CD4-positive, alpha-beta T cell (primary cell): ENCODE data around the gene SKAP1. TPM values are rescaled to one million over a fixed set of nuclear protein-coding genes. Genes with fewer than 3 reads are reported as not detected.
A peak's percentile ranks its signal among the peaks of the same experiment; 100 is the strongest.
"Not testable (repeated sequence)": the region's sequence is repeated elsewhere in the genome, so short reads cannot be mapped to it uniquely, and the experiment has no call there.

Experiments
- ATAC-seq: fragments of 200-7000 bp; cut with Tn5 transposase; one replicate; pipeline ENCODE4 v1.10.0; 2022; ENCODE audit warnings: mild to moderate bottlenecking; ENCODE audit not compliant: poor library complexity
- CTCF ChIA-PET: fragments of 350-600 bp; sonication (Branson Sonifier 250); formaldehyde crosslinking; loops from one replicate; lab custom pipeline; 2021; ENCODE audit warnings: antibody characterized with exemption, inconsistent platforms; lab: Charles Lee
- POLR2A ChIA-PET: fragments of 350-600 bp; sonication (Branson Sonifier 250); formaldehyde crosslinking; loops from one replicate; lab custom pipeline; 2021; ENCODE audit warnings: antibody characterized with exemption, inconsistent platforms; lab: Charles Lee
- DNase-seq, 14 experiments: peaks; one replicate each; pipeline ENCODE4 v3.0.0-alpha.2; 2013 to 2020; ENCODE audit warnings: mixed read lengths in 2 of 14
- H3K27ac ChIP-seq, 2 donors: one replicate each; pipeline versions ENCODE4 v1.5.1 to v1.7.0; 2013; ENCODE audit warnings: low read length in 2 of 2, low read depth in 1 of 2, mild to moderate bottlenecking in 1 of 2
- H3K27me3 ChIP-seq, 2 experiments: 1 replicate in 1 of 2; 2 replicates in 1 of 2; pipeline versions ENCODE4 v1.6.1 to v1.7.0; 2013; ENCODE audit warnings: low read length in 2 of 2, control low read depth in 1 of 2, mild to moderate bottlenecking in 1 of 2, moderate library complexity in 1 of 2; ENCODE audit not compliant: insufficient read depth in 2 of 2, control insufficient read depth in 1 of 2
- H3K36me3 ChIP-seq: one replicate; pipeline ENCODE4 v1.6.1; 2013; ENCODE audit warnings: low read length, control low read depth; ENCODE audit not compliant: insufficient read depth
- H3K4me1 ChIP-seq: one replicate; pipeline ENCODE4 v1.6.1; 2013; ENCODE audit warnings: low read length, control low read depth; ENCODE audit not compliant: insufficient read depth
- H3K4me3 ChIP-seq: one replicate; pipeline ENCODE4 v1.5.1; 2013; ENCODE audit warnings: mild to moderate bottlenecking, low read length, moderate library complexity
- H3K9me3 ChIP-seq, 2 experiments: 1 replicate in 1 of 2; 2 replicates in 1 of 2; pipeline versions ENCODE4 v1.6.1 to v1.7.0; 2013; ENCODE audit warnings: low read length in 2 of 2, mild to moderate bottlenecking in 2 of 2, control low read depth in 1 of 2, moderate library complexity in 1 of 2; ENCODE audit not compliant: control insufficient read depth in 1 of 2, insufficient read depth in 1 of 2
- H3K27ac Mint-ChIP-seq: one replicate; pipeline ENCODE4 v1.8.0; 2020; ENCODE audit warnings: mixed read lengths
- H3K27me3 Mint-ChIP-seq: one replicate; pipeline ENCODE4 v1.8.0; 2021; ENCODE audit warnings: mixed read lengths
- H3K36me3 Mint-ChIP-seq: one replicate; pipeline ENCODE4 v1.8.0; 2021; ENCODE audit warnings: low read depth, mixed read lengths
- H3K4me1 Mint-ChIP-seq: one replicate; pipeline ENCODE4 v1.8.0; 2021; ENCODE audit warnings: low read depth, mixed read lengths
- H3K4me3 Mint-ChIP-seq: one replicate; pipeline ENCODE4 v1.8.0; 2020; ENCODE audit warnings: mild to moderate bottlenecking, mixed read lengths
- H3K9me3 Mint-ChIP-seq: one replicate; pipeline ENCODE4 v1.8.0; 2020; ENCODE audit warnings: mixed read lengths
- intact Hi-C, 2 experiments: fragments of 100-400 bp; cut with DNase I in 1 of 2; cut with micrococcal nuclease in 1 of 2; formaldehyde crosslinking; loops; one replicate each; pipeline versions ENCODE4 v1.15.1 to v1.9.0; 2023 to 2025; cut with DNase I, micrococcal nuclease
- total RNA-seq, 174 experiments: library from RNA in 2 of 174; stranded (reverse) in 2 of 174; gene quantifications; one replicate each; pipeline ENCODE4 v1.2.3 and lab custom pipeline; 2021 to 2026
- TF ChIP-seq, protein P1 (sequence below): fragments of 200-600 bp; IDR thresholded peaks from one replicate; pipeline ENCODE4 v1.8.0; 2022; ENCODE audit warnings: antibody characterized with exemption, mild to moderate bottlenecking

SKAP1 gene
- total RNA-seq, 2 experiments from 2014 or later: 92.0 to 95.1 TPM

DNA sequence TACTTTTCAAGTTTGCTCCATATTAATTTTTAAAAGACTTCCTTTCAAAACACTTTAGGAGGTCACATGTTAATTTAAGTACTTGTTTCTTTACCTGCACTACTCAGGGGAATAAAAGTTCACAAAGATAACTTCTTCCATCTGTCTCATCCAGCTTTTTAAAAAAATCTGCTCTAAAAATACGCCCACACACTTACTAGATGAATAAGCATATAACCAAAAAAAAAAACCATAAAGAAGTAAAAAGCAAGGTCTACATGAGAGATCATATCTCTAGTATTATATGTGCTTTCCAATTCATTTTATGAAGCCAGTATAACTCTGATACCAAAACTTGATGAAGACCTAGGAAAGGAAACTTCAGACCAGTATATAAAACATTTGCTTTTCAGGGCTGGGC lies 17.2 kb downstream of the SKAP1 start:
- Mint-ChIP-seq H3K27ac (peak overlapping the region; percentile 86), H3K27me3 (no peaks in the 10 kb centered on the region), H3K9me3 (no peaks in the 10 kb centered on the region), H3K36me3 (peaks cover 48% of the 10 kb centered on the region), H3K4me1 (peaks cover 86% of the 10 kb centered on the region), H3K4me3 (peak overlapping the region; percentile 5)
- intact Hi-C loops: loop anchor here in 1 of 2 experiments (2.0 kb wide), 1 partner anchor 44 kb away; no protein-coding TSS in a partner anchor
- no peaks in the 10 kb centered on the region for H3K9me3 ChIP-seq
- CTCF ChIA-PET: interaction anchor here (0.7 to 2.7 kb wide), 10 partner anchors 9 to 206 kb away, joined by 3 to 13 read pairs (median 4); no protein-coding TSS in a partner anchor
- POLR2A ChIA-PET: interaction anchor here (0.7 to 3.1 kb wide), 8 partner anchors 10 to 517 kb away, joined by 3 to 25 read pairs (median 9); no protein-coding TSS in a partner anchor
- H3K27me3 ChIP-seq: no peaks in the 10 kb centered on the region
- DNase-seq: no peak
- H3K27ac ChIP-seq: peak overlapping the region in 1 of 2 donors; percentile 11
- peaks cover 36% of the 10 kb centered on the region for H3K36me3 ChIP-seq
- peak; percentile 27 for ATAC-seq
- no peak overlapping the region for H3K4me3 ChIP-seq
- TF ChIP-seq, protein P1, sequence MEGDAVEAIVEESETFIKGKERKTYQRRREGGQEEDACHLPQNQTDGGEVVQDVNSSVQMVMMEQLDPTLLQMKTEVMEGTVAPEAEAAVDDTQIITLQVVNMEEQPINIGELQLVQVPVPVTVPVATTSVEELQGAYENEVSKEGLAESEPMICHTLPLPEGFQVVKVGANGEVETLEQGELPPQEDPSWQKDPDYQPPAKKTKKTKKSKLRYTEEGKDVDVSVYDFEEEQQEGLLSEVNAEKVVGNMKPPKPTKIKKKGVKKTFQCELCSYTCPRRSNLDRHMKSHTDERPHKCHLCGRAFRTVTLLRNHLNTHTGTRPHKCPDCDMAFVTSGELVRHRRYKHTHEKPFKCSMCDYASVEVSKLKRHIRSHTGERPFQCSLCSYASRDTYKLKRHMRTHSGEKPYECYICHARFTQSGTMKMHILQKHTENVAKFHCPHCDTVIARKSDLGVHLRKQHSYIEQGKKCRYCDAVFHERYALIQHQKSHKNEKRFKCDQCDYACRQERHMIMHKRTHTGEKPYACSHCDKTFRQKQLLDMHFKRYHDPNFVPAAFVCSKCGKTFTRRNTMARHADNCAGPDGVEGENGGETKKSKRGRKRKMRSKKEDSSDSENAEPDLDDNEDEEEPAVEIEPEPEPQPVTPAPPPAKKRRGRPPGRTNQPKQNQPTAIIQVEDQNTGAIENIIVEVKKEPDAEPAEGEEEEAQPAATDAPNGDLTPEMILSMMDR: no peak
- peaks cover 45% of the 10 kb centered on the region for H3K4me1 ChIP-seq

DNA sequence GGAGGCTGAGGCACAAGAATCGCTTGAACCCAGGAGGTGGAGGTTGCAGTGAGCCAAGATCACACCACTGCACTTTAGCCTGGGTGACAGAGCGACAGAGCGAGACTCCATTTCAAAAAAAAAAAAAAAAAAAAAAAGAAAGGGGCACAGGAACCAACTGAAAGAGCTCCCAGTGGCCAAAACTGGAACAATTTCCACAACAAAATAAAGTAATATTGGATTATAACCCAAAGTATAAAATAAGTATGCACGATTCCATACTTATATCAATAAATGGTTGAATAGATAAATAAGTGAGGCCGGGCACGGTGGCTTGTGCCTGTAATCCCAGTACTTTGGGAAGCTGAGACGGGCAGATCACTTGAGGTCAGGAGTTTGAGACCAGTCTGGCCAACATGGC lies 19.2 kb downstream of the SKAP1 start:
- intact Hi-C loops: not testable (repeated sequence)

DNA sequence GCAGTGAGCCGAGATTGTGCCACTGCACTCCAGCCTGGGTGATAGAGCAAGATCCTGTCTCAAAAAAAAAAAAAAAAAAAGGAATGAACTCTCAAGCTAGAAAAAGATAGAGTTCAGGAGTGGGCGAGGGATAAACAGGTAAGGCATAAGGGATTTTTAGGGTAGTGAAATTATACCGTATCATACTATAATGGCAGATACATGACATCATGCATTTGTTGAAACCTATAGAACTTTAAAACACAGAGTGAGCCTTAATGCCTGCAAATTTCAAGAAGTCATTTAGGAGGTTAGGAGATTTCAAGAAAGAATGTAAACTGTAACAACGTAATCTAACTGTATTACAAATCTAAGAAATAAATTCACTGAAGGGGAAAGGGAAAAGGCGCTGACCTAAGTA lies 20.4 kb downstream of the SKAP1 start:
- ChIA-PET POLR2A (interaction anchor here (1.1 to 1.6 kb wide), 3 partner anchors 23 to 47 kb away, joined by 4 to 6 read pairs (median 5); no protein-coding TSS in a partner anchor), CTCF (interaction anchor here (2.6 kb wide), 1 partner anchor 48 kb away, joined by 9 read pairs; no protein-coding TSS in a partner anchor)
- no peak overlapping the region for H3K27ac ChIP-seq
- Mint-ChIP-seq H3K9me3 (no peaks in the 10 kb centered on the region), H3K27me3 (no peaks in the 10 kb centered on the region), H3K36me3 (peaks cover 70% of the 10 kb centered on the region), H3K27ac (peak overlapping the region; percentile 50), H3K4me3 (no peak overlapping the region), H3K4me1 (peaks cover 82% of the 10 kb centered on the region)
- intact Hi-C loops: loop anchor here in 1 of 2 experiments (5.0 kb wide), 1 partner anchor 48 kb away; no protein-coding TSS in a partner anchor
- peaks cover 38% of the 10 kb centered on the region for H3K36me3 ChIP-seq
- H3K9me3 ChIP-seq: no peaks in the 10 kb centered on the region
- H3K27me3 ChIP-seq: no peaks in the 10 kb centered on the region
- no peak for DNase-seq
- no peak for ATAC-seq
- TF ChIP-seq, protein P1: no peak
- H3K4me3 ChIP-seq: no peak overlapping the region
- peaks cover 38% of the 10 kb centered on the region for H3K4me1 ChIP-seq

More for the DNA sequence above, 19.2 kb downstream of the SKAP1 start:
- CTCF ChIA-PET: interaction anchor here (0.6 to 2.6 kb wide), 3 partner anchors 29 to 46 kb away, joined by 3 to 9 read pairs (median 4); no protein-coding TSS in a partner anchor
- DNase-seq, ATAC-seq, H3K9me3 ChIP-seq, H3K27ac ChIP-seq, H3K27me3 ChIP-seq, H3K27me3 Mint-ChIP-seq, H3K9me3 Mint-ChIP-seq, H3K4me3 Mint-ChIP-seq, H3K4me3 ChIP-seq, H3K27ac Mint-ChIP-seq: not testable (repeated sequence)
- Histone ChIP-seq H3K4me1 (peaks cover 44% of the 10 kb centered on the region), H3K36me3 (peaks cover 38% of the 10 kb centered on the region)
- Mint-ChIP-seq H3K4me1 (peaks cover 83% of the 10 kb centered on the region), H3K36me3 (peaks cover 58% of the 10 kb centered on the region)
- POLR2A ChIA-PET: interaction anchor here (1.4 kb wide), 1 partner anchor 46 kb away, joined by 5 read pairs; no protein-coding TSS in a partner anchor
